DMS153 (cell line): ENCODE data around the gene CCDC148.

Experiments used
- DNase-seq: peaks from one replicate; lab custom pipeline; 2025; lab: John Stamatoyannopoulos, UW

Gene CCDC148

GRCh38 chr2:158207354-158207753 lies 249.2 kb downstream of the CCDC148 start:
- DNase-seq = no peak

- peak; percentile 87 for DNase-seq
Observed at GRCh38 chr2:158205215-158205614, 251.3 kb downstream of the CCDC148 start.

- no peak for DNase-seq
Observed at GRCh38 chr2:158204741-158205165, 251.8 kb downstream of the CCDC148 start.

GRCh38 chr2:158202161-158202815 lies 254.3 kb downstream of the CCDC148 start:
- DNase-seq = no peak

GRCh38 chr2:158199928-158200650 lies 256.5 kb downstream of the CCDC148 start:
- no peak for DNase-seq

- DNase-seq = peak; percentile 60
Observed at GRCh38 chr2:158197940-158198339, 258.6 kb downstream of the CCDC148 start.

- no peak for DNase-seq
Observed at GRCh38 chr2:158194229-158194628, 262.3 kb downstream of the CCDC148 start.

GRCh38 chr2:158192515-158193443 lies 263.8 kb downstream of the CCDC148 start:
- no peak for DNase-seq

GRCh38 chr2:158191076-158191895 lies 265.3 kb downstream of the CCDC148 start:
- no peak for DNase-seq

- peak; percentile 68 for DNase-seq
Observed at GRCh38 chr2:158189526-158189925, 267.0 kb downstream of the CCDC148 start.

GRCh38 chr2:158187908-158188307 lies 268.6 kb downstream of the CCDC148 start:
- DNase-seq = no peak

GRCh38 chr2:158184556-158185343 lies 271.8 kb downstream of the CCDC148 start:
- no peak for DNase-seq

GRCh38 chr2:158184001-158184400 lies 272.6 kb downstream of the CCDC148 start:
- DNase-seq = no peak

- no peak for DNase-seq
Observed at GRCh38 chr2:158182676-158183295, 273.8 kb downstream of the CCDC148 start.

- DNase-seq = no peak
Observed at GRCh38 chr2:158181171-158181570, 275.4 kb downstream of the CCDC148 start.

GRCh38 chr2:158179660-158180059 lies 276.9 kb downstream of the CCDC148 start:
- DNase-seq = no peak

- DNase-seq = no peak
Observed at GRCh38 chr2:158178646-158179045, 277.9 kb downstream of the CCDC148 start.

- no peak for DNase-seq
Observed at GRCh38 chr2:158174956-158175355, 281.6 kb downstream of the CCDC148 start.

- DNase-seq = no peak
Observed at GRCh38 chr2:158174495-158174894, 282.1 kb downstream of the CCDC148 start.

GRCh38 chr2:158172719-158173118 lies 283.8 kb downstream of the CCDC148 start:
- DNase-seq = no peak
